ENCODE data around the gene AGFG2.
"Not testable (repeated sequence)": the region's sequence is repeated elsewhere in the genome, so short reads cannot be mapped to it uniquely, and the experiment has no call there.

The AGFG2 gene

DNA sequence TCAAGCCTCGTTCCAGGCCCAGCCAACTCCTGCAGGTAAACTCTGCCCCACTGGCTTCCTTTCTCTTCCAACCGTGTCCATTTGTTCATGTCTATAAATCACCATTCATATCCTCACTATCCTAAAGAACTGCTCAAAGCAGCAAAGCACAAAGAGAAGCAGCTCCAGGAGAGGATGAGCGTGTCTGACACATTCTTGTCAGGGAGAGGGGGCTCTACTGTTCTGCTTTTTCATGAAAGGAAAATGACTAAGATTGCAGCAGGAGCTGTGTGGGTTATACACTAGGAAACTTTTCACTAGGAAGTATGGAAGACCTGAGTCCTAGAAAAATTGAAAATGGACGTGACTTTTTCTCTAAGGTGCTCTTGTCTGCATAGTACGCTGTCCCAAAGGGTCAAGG is 16.7 kb downstream of the AGFG2 start:
- DNase-seq = no peak

- DNase-seq = no peak
Observed at GRCh38 chr7:100556541-100556940, 17.5 kb downstream of the AGFG2 start.

- DNase-seq = no peak
Observed at GRCh38 chr7:100559127-100559526, 20.1 kb downstream of the AGFG2 start.

DNA sequence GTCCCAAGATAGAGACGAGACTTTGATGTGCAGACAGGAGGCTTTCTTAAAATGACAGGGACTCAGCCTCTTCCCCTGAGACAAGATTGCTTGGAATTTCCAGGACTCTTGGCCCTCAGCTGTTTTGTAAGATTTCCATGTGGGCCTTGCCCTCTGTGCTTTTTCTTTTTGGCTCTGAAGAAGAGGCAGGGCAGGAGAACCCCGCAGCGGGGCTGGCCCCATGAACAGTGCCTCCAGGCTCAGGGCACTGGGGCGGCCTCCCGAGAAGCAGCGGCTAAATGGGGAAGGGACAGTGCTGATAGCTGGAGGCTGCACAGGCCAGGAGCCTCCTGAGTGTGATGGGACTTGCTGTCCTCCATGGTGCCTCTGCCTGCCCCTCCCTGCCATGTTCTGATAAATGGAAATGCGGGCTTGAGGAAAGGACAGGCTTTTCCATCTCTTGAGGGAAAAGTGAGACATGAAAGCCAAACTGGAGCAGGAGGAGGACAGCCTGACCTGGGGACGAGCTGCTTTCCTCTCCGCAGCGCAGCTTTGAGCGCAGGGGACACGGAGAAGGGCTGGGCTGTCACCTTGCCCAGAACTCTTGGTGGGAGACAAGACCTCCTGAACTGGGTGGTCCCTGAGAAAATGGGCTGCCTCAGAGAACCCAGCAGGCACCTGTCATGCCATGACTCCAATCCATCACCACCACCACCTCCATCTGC is 22.6 kb downstream of the AGFG2 start:
- no peak for DNase-seq

GRCh38 chr7:100562195-100563099 is 23.4 kb downstream of the AGFG2 start:
- no peak for DNase-seq

- DNase-seq = no peak
Observed at GRCh38 chr7:100563100-100563564, 24.1 kb downstream of the AGFG2 start.

- DNase-seq = peak; percentile 78
Observed at GRCh38 chr7:100563809-100564400, 24.9 kb downstream of the AGFG2 start.

DNA sequence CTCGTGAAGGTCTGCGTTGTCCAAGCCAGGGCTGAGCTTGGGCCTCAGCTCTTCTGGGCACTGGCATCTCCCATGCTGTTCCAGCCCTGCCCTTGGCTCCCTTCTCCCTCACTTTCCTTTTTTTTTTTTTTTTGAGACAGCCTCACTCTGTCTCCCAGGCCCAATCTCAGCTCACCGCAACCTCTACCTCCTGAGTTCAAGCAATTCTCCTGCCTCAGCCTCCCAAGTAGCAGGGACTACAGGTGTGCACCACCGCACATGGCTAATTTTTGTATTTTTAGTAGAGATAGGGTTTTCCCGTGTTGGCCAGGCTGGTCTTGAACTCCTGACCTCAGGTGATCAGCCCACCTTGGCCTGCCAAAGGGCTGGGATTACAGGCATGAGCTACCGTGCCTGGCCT is 25.4 kb downstream of the AGFG2 start:
- not testable (repeated sequence) for DNase-seq

DNA sequence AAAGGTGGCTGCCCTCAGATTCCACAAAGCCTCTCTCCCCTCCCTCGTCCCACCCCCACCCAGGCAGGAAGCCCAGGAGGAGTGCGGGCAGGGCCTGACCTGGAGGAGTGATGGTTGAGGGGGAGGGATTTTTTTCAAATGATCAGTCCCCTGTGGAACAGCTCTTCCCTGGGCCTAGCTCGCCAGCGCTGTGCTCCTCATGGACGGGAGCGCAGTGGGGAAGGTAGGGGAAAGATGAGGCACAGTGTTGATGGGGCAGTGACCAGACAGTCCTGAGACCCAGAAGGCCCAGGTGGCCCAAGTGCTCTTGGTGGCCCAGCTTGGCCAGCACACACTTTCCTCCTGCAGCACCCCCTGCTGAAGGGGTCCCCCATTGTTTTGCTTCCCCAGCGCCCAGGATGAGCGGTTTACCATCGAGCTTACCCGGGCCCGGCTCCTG is 26.1 kb downstream of the AGFG2 start:
- no peak for DNase-seq

- no peak for DNase-seq
Observed at GRCh38 chr7:100566018-100566531, 27.1 kb downstream of the AGFG2 start.

DNA sequence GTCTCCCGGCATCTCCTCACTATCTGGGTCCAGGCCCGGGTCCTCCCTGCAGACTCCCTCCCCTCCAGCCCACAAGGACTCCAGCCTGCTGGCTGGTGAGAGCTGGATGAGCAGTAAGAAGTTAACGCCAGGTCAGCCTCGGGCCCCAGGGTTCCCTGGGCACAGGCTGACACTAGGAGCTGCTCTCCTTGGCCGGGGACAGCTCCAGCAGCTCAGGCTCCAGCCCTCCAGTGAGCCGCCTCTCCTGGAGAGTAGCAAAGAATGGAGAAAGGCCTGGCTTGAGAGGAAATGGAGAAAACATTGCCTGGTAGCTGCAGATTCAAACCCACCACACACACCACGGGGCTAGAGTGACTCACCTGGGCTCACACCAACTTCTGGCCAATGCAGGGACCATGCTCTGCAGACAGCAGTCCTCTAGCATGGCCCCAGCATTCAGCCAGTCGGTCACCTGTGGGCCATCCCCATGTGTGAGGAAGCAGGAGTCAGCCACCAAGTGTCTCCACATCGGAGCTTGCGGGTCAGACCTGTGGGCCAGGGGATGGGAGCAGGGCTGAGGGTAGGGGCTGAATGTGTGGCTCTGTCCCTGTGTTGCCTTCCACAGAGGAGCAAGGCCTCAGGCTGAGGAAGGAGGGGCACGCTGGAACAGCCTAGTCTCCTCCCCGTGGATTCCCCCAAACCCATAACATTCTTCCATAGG is 28.2 kb downstream of the AGFG2 start:
- DNase-seq = no peak

DNA sequence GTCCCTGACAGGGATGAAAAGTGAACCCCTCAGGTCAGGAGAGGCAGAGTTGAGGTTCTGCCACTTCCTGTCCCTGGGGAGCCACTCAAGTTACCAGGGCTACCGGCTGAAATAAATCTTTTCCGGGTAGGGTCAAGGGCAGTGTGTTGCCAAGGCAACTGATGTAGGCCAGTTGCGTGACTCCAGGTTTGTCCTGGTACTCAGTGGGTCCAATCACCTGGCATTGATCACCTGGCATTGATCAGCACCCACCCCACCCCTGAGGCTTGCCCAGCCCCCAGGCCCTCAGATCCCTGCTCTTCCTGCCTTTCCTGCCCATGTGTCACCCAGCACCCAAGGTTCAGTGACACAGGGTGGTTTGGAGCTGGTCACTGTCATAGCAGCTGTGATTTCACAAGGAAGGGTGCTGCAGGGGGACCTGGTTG is 28.8 kb downstream of the AGFG2 start:
- no peak for DNase-seq

- no peak for DNase-seq
Observed at GRCh38 chr7:100568176-100568895, 29.3 kb downstream of the AGFG2 start.

DNA sequence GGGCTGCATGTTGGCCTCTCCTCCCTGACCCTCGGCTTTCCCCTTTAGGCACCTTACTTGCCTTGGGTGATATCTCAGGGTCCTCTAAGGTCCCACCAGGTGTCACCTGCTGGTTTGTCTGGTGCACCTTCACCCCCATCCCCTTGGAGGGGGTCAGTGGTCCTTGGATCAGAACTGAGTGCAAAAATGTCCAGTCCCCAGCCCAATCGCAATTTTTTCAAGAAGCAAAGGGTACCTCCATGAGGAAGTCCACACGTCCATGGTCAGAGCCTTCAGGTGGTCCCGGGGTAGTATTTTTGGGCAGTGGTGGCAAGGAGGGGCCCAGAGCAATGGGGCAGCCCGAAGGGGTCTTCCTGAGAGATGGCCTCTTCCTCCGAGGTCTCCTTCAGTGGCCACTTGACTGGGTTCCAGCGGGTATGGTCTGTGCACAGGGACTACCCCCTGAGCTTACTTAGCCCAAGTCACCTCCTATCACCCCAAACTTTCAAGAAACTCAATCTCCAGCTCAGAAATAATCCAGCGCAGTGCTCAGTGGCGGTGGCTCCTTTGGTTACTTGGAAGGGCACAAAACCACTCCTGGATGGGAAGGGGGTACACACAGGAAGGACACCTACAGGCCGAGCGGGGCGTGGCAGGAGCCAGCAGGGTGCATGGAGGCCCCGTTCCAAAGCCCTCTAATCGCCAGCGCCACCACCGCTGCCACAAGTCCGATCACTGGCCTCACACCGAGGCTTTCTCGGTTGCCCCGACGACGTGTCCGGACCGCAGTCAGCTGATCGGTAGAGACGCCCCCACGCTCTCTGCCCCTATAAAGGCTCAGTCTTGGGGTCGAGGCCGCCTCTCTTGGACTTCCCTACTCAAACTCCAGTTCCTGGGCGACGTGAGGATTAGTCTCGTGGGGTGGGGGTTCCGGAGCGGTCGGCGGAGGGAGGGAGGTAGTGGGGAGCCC is 30.2 kb downstream of the AGFG2 start:
- DNase-seq = peak; percentile 68

GRCh38 chr7:100570954-100571828 is 32.2 kb downstream of the AGFG2 start:
- DNase-seq = no peak

DNA sequence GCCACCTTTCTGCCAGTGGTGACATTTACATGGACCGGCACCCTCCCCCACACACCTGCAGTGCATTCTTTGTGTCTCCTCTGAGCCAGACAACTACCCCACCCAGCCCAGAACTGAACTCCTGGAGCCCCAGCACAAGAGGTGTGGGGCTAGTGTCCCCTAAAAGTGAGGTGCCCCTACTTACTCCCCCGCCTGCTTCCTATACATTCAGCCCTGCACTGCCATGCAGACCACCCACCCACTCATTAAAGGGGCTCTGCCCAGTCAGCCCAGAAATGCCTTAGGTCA is 32.8 kb downstream of the AGFG2 start:
- no peak for DNase-seq

- DNase-seq = no peak
Observed at GRCh38 chr7:100572281-100572948, 33.4 kb downstream of the AGFG2 start.

- no peak for DNase-seq
Observed at GRCh38 chr7:100572949-100573675, 34.1 kb downstream of the AGFG2 start.

All from right hindlimb (tissue), 1 donor.